Natural killer cell treated with Interleukin-12 subunit alpha and Interleukin-12 subunit beta and Interleukin-15 and Interleukin-18, amount 100 ng/mL, for 72 hours (primary cell): ENCODE data around the gene SCP2. TPM values are rescaled to one million over a fixed set of nuclear protein-coding genes. Genes with fewer than 3 reads are reported as not detected.
A peak's percentile ranks its signal among the peaks of the same experiment; 100 is the strongest.

Experiments
- ATAC-seq, 2 donors: fragments of 150-1000 bp; cut with Tn5 transposase in 1 of 2; sonication (Bioruptor Pico), chemical (Tn5 transposase) in 1 of 2; 2 replicates each; pipeline ENCODE4 v1.10.0; 2021
- DNase-seq: peaks from one replicate; pipeline ENCODE4 v3.0.0; 2022; ENCODE audit warnings: low spot score
- H3K27ac Mint-ChIP-seq, 2 donors: 1 replicate in 1 of 2; 2 replicates in 1 of 2; pipeline ENCODE4 v1.8.0; 2022; ENCODE audit warnings: mixed read lengths in 2 of 2, mild to moderate bottlenecking in 1 of 2, moderate library complexity in 1 of 2
- H3K27me3 Mint-ChIP-seq, 2 donors: 1 replicate in 1 of 2; 2 replicates in 1 of 2; pipeline ENCODE4 v1.8.0; 2022; ENCODE audit warnings: mixed read lengths in 2 of 2
- H3K36me3 Mint-ChIP-seq: one replicate; pipeline ENCODE4 v1.8.0; 2022; ENCODE audit warnings: mixed read lengths
- H3K4me1 Mint-ChIP-seq, 2 donors: 1 replicate in 1 of 2; 2 replicates in 1 of 2; pipeline ENCODE4 v1.8.0; 2022; ENCODE audit warnings: low read depth in 2 of 2, mixed read lengths in 2 of 2, mild to moderate bottlenecking in 1 of 2
- H3K4me3 Mint-ChIP-seq: one replicate; pipeline ENCODE4 v1.8.0; 2022; ENCODE audit warnings: mixed read lengths
- H3K9me3 Mint-ChIP-seq: 2 replicates; pipeline ENCODE4 v1.8.0; 2022; ENCODE audit warnings: mixed read lengths
- total RNA-seq, 2 donors: library from RNA; stranded (reverse); gene quantifications; one replicate each; pipeline ENCODE4 v1.2.3, GENCODE V29; 2022

SCP2 gene
- total RNA-seq, 2 donors from 2014 or later: 75.1 to 86.8 TPM

DNA sequence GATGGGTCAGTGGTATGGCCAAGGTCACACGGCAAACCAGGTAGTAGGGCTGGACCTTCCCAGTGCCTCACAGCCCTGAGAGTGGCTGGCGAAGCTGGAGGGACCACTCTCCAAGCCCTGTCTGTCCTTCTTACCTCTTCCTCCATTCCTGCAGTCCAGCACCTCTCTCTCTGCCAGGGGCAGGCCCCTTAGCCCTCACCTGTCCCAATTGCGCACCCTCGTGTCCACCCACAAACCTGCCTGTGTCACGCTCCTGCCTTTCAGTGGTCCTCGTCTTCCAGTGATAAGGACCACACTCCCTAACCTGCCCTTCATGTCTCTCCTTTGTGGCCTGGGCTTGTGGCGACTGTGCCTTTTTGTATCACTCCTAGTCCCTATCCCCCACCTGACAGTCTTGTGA is 138.3 kb downstream of the SCP2 start:
- H3K27ac Mint-ChIP-seq: no peak overlapping the region
- DNase-seq (no peak), ATAC-seq (no peak)
- no peak overlapping the region for H3K4me3 Mint-ChIP-seq
- peaks cover 0 to 9% of the 10 kb centered on the region in 2 donors for H3K27me3 Mint-ChIP-seq
- no peaks in the 10 kb centered on the region for H3K9me3 Mint-ChIP-seq
- no peaks in the 10 kb centered on the region for H3K4me1 Mint-ChIP-seq
- H3K36me3 Mint-ChIP-seq: no peaks in the 10 kb centered on the region

DNA sequence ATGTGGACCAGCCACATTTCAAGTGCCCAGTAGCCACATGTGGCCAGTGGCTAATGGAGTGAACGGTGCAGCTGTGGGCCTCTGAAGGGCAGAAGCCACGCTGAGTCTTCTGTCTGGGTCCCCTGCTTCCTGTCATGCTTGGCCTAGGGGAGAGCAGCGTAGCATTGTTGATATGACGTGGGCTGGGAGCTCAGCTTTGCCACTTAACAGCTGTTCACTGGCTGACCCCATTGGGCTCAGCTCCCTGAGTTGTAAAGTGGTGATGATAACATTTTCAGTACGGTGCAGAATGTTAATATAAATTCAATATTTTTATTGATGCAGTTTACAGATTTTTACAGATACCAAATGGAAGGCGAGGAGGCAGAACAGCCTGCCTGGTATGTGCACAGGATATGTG is 139.4 kb downstream of the SCP2 start:
- H3K4me3 Mint-ChIP-seq: no peak overlapping the region
- H3K27ac Mint-ChIP-seq: no peak overlapping the region
- H3K4me1 Mint-ChIP-seq: no peaks in the 10 kb centered on the region
- no peaks in the 10 kb centered on the region for H3K36me3 Mint-ChIP-seq
- H3K27me3 Mint-ChIP-seq: peaks cover 0 to 9% of the 10 kb centered on the region in 2 donors
- H3K9me3 Mint-ChIP-seq: no peaks in the 10 kb centered on the region
- ATAC-seq: no peak
- no peak for DNase-seq

DNA sequence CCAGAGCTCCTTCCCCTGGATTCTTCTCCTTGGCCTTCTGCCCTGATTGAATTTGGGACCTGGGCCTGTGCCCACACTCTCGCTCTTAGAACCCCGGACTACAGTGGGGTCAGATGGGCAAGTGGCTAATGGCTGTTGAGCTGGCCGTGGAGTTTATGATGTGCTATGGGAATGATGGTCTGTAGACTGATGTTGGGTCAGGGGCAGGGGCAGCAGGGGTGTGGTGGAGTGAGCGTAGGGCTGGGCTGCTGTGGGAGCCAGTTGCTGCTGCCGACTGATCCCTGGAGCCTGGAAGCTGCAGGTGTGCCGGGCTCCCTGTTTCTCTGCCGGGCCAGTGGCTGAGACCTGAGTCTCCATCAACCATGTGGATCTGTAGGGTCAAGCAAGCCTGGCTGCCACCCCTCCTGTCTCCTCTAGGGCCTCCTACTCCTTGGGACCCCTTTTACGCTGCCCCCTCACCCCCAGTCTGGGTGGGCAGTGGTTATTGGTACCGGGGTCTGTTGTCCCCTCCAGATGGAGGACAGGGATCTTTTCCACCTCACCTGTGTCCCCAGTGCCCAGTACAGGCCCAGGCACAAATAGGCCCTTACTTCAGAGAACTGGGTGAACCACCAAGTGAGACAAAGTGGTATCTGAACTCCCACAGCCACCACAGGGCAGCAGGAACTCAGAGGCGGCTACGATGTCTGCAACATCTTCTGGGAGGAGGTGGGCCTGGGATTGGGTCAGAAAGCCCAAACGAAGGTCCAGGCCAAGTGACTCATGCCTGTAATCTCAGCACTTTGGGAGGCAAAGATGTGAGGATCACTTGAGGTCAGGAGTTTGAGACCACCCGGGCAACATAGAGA is 140.0 kb downstream of the SCP2 start:
- no peaks in the 10 kb centered on the region for H3K4me1 Mint-ChIP-seq
- H3K27ac Mint-ChIP-seq: no peak overlapping the region

DNA sequence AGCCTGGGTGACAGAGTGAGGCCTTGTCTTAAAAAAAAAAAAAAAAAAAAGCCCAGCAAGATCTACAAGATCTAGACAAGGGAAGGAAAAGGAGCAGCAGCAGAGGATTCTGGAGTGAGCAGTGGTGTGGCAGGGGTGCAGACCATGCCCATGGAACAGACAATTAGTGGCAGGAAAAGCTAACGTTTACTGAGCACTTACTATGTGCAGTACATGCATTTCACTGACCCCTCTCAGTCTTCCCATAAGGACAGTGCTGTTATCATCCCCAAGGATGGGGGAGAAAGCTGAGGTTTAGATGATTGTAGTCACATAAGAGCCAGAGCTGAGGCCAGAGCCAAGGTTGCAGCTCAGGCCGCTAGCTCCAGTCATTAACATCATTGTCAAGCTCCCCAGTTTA is 140.8 kb downstream of the SCP2 start:
- Mint-ChIP-seq H3K4me1 (no peaks in the 10 kb centered on the region), H3K27ac (no peak overlapping the region), H3K9me3 (no peaks in the 10 kb centered on the region), H3K4me3 (no peak overlapping the region), H3K36me3 (no peaks in the 10 kb centered on the region), H3K27me3 (peaks cover 0 to 9% of the 10 kb centered on the region in 2 donors)
- DNase-seq (no peak), ATAC-seq (no peak)

More for the DNA sequence above, 140.0 kb downstream of the SCP2 start:
- DNase-seq (no peak), ATAC-seq (no peak)
- Mint-ChIP-seq H3K4me3 (no peak overlapping the region), H3K9me3 (no peaks in the 10 kb centered on the region), H3K27me3 (peaks cover 0 to 9% of the 10 kb centered on the region in 2 donors), H3K36me3 (no peaks in the 10 kb centered on the region)

DNA sequence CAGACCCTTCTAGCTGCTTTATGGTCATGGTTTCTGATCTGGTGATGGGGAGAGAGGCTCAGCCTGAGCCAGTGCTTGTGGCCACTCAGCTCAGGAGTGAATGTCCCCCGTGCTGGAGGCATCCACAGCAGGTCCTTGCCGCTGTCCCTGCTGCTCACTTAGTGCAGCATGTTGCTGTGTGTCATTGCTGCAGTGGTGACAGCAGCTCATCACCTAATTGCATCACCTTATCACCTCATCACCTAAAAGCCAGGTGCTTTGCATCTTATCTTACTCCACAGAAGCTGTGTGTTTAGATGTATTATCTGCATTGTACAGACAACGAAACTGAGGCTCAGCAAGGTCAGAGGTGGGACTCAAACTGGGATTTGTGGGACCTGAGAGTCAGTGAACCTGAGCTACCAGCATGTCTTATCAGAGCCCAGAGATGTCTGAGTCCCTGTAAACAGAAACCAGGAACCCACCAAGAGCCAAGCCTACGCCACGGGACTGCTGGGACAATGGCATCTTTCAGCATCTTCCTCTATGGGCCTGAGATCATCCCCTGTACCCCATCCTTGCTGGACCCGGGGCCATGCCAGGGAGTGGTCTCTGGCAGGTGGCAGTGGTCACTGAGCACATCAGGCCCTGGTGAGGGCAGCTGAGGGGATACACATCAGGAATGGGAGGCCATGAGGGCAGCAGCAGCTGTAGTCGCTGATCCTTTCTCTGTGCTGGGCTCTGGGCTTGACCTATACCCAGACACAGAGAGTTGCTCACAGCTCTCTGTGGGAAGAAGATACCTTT is 141.4 kb downstream of the SCP2 start:
- Mint-ChIP-seq H3K4me1 (no peaks in the 10 kb centered on the region), H3K27me3 (peaks cover 0 to 9% of the 10 kb centered on the region in 2 donors), H3K36me3 (no peaks in the 10 kb centered on the region), H3K27ac (no peak overlapping the region), H3K9me3 (no peaks in the 10 kb centered on the region), H3K4me3 (no peak overlapping the region)
- ATAC-seq: no peak
- DNase-seq: no peak

DNA sequence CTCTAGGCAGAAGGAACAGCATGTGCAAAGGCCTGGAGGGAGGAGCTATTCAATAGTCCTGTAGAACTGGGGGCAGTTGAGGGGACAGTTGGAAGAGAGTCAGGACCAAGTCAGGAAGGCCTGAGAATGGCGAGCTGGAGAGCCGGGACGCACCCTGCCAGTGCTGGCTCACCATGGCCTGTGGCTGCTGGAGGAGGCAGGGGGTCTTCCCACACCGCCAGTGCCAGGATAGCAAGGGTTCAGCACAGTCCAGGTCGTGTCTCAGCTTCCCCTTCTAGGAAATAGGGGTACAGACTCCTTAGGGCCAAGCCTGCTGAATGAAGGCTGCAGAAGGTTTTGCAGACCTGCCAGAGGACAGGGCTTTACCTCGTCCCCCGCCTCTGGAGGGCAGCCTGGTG is 142.2 kb downstream of the SCP2 start:
- ATAC-seq: no peak
- peaks cover 0 to 4% of the 10 kb centered on the region in 2 donors for H3K27me3 Mint-ChIP-seq
- no peaks in the 10 kb centered on the region for H3K9me3 Mint-ChIP-seq
- H3K36me3 Mint-ChIP-seq: no peaks in the 10 kb centered on the region
- no peak for DNase-seq
- no peaks in the 10 kb centered on the region for H3K4me1 Mint-ChIP-seq
- no peak overlapping the region for H3K4me3 Mint-ChIP-seq
- H3K27ac Mint-ChIP-seq: no peak overlapping the region

DNA sequence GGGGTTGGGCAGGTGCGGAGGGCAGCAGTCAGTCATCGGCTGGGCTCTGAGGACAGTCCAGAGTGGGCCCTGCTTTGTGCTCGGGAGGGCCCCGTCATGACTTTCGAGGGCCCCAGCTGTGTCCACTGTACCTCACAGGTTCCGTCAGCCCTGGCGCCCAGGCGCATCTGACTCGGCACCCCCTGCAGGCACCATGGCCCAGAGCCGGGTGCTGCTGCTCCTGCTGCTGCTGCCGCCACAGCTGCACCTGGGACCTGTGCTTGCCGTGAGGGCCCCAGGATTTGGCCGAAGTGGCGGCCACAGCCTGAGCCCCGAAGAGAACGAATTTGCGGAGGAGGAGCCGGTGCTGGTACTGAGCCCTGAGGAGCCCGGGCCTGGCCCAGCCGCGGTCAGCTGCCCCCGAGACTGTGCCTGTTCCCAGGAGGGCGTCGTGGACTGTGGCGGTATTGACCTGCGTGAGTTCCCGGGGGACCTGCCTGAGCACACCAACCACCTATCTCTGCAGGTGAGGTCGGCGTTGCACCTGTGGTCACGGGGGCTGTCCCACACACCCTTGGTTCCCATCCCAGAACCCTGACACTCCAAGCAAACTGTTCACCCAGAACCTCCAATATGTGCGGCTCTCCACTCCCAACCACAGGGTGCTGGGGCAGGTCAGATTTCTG is 142.7 kb downstream of the SCP2 start:
- no peak overlapping the region for H3K27ac Mint-ChIP-seq
- DNase-seq: no peak

DNA sequence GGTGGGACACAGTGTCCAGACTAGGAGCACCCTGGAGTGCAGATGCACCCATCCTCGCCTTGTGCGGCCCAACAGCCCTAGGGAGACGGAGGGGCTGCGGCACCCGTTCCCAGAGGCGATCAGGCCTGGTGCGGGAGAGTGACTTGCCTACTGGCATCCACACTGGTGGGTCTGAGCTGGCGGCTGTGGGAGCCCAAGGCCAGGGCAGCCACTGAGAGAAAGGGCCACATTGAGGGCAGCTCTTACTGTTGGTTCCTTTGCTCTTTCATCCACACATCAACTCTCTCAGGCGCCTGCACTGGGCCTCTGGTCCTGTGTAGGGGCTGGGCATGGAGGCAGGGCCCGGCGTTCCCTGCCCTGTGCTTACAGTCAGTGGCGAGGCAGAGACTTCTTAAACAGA is 143.5 kb downstream of the SCP2 start:
- H3K36me3 Mint-ChIP-seq: no peaks in the 10 kb centered on the region
- H3K27ac Mint-ChIP-seq: no peak overlapping the region
- no peaks in the 10 kb centered on the region for H3K9me3 Mint-ChIP-seq
- no peak overlapping the region for H3K4me3 Mint-ChIP-seq
- peaks cover 0 to under 1% of the 10 kb centered on the region in 2 donors for H3K27me3 Mint-ChIP-seq
- ATAC-seq (peak in 1 of 2 donors; percentile 3), DNase-seq (no peak)
- no peaks in the 10 kb centered on the region for H3K4me1 Mint-ChIP-seq

More for the DNA sequence above, 142.7 kb downstream of the SCP2 start:
- H3K36me3 Mint-ChIP-seq: no peaks in the 10 kb centered on the region
- no peak overlapping the region for H3K4me3 Mint-ChIP-seq
- peaks cover 0 to 4% of the 10 kb centered on the region in 2 donors for H3K27me3 Mint-ChIP-seq
- peak; percentile 8 to 35 for ATAC-seq
- H3K4me1 Mint-ChIP-seq: no peaks in the 10 kb centered on the region
- no peaks in the 10 kb centered on the region for H3K9me3 Mint-ChIP-seq

DNA sequence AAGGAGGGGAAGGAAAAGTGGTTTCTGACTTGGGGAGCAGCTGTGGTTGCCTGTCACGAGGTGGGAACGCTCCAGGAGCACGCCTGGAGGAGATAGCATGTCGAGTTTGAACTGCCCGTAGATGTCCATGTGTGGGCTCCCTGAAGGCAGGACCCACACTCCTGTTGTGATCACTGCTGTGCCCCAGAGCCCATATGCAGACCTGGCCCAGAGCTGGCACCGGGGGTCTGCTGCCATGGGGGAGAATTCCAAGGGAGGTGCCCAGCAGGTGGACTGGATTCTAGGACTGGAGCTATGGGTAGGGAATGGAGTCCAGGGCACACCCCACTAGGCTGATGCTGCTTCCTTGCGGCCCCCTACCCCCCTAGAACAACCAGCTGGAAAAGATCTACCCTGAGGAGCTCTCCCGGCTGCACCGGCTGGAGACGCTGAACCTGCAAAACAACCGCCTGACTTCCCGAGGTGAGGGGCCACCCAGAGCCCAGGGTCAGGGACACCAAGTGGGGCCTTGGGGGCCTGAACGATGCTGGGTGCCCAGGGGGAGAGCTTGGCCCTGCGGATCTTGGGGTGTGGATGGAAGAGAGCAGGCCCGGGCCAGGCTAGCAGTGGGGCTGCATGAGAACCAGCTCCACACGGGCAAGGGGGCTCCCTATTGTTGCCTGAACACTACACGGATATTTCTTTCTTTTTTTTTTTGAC is 144.2 kb downstream of the SCP2 start:
- Mint-ChIP-seq H3K36me3 (no peaks in the 10 kb centered on the region), H3K4me3 (no peak overlapping the region), H3K4me1 (no peaks in the 10 kb centered on the region), H3K27ac (no peak overlapping the region), H3K27me3 (no peaks in the 10 kb centered on the region), H3K9me3 (no peaks in the 10 kb centered on the region)
- ATAC-seq (no peak), DNase-seq (no peak)

DNA sequence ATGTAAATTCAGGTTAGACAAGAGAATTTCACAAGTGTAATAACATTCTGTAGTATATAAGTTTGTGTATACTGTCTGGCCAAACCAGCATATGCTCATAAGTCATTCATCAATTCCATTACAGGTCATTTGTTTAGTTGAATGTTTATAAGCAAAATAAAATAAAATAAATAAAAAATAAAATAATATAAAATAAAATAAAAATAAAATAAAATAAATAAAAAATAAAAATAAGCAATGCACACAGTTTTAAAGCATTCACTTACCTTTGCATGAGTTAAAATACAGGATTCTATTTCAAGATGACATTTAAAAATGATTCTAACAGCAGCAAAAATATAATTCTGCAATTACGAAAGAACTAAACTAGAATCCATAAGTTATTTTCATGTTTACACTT is 144.8 kb downstream of the SCP2 start:
- no peak for DNase-seq
- H3K27ac Mint-ChIP-seq: no peak overlapping the region
- ATAC-seq: no peak
- no peaks in the 10 kb centered on the region for H3K9me3 Mint-ChIP-seq
- no peaks in the 10 kb centered on the region for H3K36me3 Mint-ChIP-seq
- no peak overlapping the region for H3K4me3 Mint-ChIP-seq
- H3K4me1 Mint-ChIP-seq: no peaks in the 10 kb centered on the region
- no peaks in the 10 kb centered on the region for H3K27me3 Mint-ChIP-seq

DNA sequence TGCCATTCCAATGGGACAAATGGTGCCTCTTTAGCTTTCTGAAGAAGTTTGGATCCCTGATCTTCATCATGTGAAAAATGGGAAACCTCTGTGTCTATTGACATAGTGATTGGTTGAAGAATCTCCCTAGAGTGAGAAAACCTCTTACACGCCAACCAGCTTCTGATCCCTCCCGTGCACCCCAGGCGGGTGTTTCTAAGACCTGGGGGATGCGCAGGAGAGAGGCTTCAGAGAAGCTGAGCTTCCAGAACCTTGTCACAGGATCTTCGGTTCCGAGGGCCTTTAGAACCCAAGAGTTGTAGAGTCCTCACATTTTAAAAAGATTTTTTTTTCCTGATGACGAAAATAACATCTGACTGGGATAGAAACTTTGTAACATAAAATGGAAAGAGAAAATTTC is 146.2 kb downstream of the SCP2 start:
- H3K27ac Mint-ChIP-seq: no peak overlapping the region
- no peaks in the 10 kb centered on the region for H3K9me3 Mint-ChIP-seq
- no peaks in the 10 kb centered on the region for H3K36me3 Mint-ChIP-seq
- H3K27me3 Mint-ChIP-seq: no peaks in the 10 kb centered on the region
- H3K4me1 Mint-ChIP-seq: no peaks in the 10 kb centered on the region
- no peak overlapping the region for H3K4me3 Mint-ChIP-seq
- DNase-seq: no peak
- ATAC-seq: no peak

DNA sequence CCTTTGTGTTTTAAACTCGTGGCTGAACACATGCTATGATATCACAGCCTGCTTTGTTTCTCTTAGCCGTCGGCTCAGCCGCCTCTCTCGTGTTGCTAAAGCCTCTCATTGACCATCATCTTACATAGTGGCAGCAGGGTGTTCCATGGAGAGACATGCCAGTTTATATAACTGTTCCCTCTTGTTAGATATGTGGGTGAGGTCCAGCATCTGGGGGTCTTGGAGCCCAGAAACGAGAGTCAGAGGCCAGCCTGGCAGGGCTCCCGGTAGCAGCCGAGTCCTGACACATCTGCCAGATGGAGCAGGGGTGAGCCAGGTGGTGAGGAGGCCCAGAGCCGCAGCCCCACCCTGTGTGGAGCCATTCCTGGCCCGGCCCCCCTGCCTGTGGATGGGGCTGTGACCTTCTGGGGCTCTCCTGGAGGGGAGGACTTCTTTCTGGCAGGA is 146.8 kb downstream of the SCP2 start:
- no peaks in the 10 kb centered on the region for H3K9me3 Mint-ChIP-seq

DNA sequence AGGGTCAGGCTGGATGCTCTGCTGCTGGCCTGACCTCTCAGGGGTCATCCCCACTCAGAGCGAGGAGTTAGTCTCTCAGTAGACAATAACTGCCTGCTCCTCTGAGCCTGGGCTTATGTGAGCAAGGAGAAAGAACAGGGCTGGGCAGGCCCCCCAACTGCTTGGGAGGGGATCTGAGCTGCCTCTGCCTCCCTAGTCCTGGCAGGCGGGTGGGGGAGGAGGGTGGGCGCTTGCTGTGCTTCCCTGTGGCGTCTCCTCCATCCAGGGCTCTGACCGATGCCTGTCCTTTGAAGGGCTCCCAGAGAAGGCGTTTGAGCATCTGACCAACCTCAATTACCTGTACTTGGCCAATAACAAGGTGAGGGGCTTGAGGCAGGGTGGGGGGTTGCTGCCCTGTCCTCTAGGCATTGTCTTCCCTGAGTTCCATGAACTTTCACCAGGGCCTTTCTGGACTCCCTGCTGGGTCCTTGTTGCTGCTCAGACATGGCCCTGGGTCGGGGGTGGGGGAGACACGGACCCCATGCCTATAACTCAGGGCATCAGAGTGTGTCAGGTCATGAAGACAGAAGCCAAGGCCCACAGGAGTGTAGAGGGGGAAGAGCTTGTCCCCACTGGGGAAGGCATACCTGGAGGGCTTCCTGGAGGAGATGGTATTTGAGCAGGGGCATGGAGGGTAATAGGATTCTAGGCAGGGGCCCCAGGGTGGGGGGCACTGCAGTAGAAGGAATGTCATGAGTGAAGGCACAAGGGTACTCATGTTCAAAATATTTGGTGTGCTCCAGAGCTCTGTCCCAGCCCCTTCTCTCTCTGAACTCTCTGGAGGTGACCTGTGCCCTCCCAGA is 147.5 kb downstream of the SCP2 start:
- no peaks in the 10 kb centered on the region for H3K9me3 Mint-ChIP-seq
- DNase-seq (no peak), ATAC-seq (no peak)
- no peaks in the 10 kb centered on the region for H3K27me3 Mint-ChIP-seq
- H3K36me3 Mint-ChIP-seq: no peaks in the 10 kb centered on the region
- no peaks in the 10 kb centered on the region for H3K4me1 Mint-ChIP-seq
- no peak overlapping the region for H3K4me3 Mint-ChIP-seq
- H3K27ac Mint-ChIP-seq: no peak overlapping the region

More for the DNA sequence above, 146.8 kb downstream of the SCP2 start:
- Mint-ChIP-seq H3K4me1 (no peaks in the 10 kb centered on the region), H3K4me3 (no peak overlapping the region), H3K36me3 (no peaks in the 10 kb centered on the region), H3K27ac (no peak overlapping the region), H3K27me3 (no peaks in the 10 kb centered on the region)
- ATAC-seq (no peak), DNase-seq (no peak)
